CD4-positive, alpha-beta T cell (primary cell): Measurements from ENCODE around the gene SESN1. TPM values are rescaled to one million over a fixed set of nuclear protein-coding genes. Genes with fewer than 3 reads are reported as not detected.

Source experiments
- ATAC-seq: fragments of 200-7000 bp; cut with Tn5 transposase; one replicate; pipeline ENCODE4 v1.10.0; 2022; ENCODE audit warnings: mild to moderate bottlenecking; ENCODE audit not compliant: poor library complexity
- CTCF ChIA-PET: fragments of 350-600 bp; sonication (Branson Sonifier 250); formaldehyde crosslinking; loops from one replicate; lab custom pipeline; 2021; ENCODE audit warnings: antibody characterized with exemption, inconsistent platforms; lab: Charles Lee
- POLR2A ChIA-PET: fragments of 350-600 bp; sonication (Branson Sonifier 250); formaldehyde crosslinking; loops from one replicate; lab custom pipeline; 2021; ENCODE audit warnings: antibody characterized with exemption, inconsistent platforms; lab: Charles Lee
- DNase-seq, 14 experiments: peaks; one replicate each; pipeline ENCODE4 v3.0.0-alpha.2; 2013 to 2020; ENCODE audit warnings: mixed read lengths in 2 of 14
- H3K27ac ChIP-seq, 2 donors: one replicate each; pipeline versions ENCODE4 v1.5.1 to v1.7.0; 2013; ENCODE audit warnings: low read length in 2 of 2, low read depth in 1 of 2, mild to moderate bottlenecking in 1 of 2
- H3K27me3 ChIP-seq, 2 experiments: 1 replicate in 1 of 2; 2 replicates in 1 of 2; pipeline versions ENCODE4 v1.6.1 to v1.7.0; 2013; ENCODE audit warnings: low read length in 2 of 2, control low read depth in 1 of 2, mild to moderate bottlenecking in 1 of 2, moderate library complexity in 1 of 2; ENCODE audit not compliant: insufficient read depth in 2 of 2, control insufficient read depth in 1 of 2
- H3K36me3 ChIP-seq: one replicate; pipeline ENCODE4 v1.6.1; 2013; ENCODE audit warnings: low read length, control low read depth; ENCODE audit not compliant: insufficient read depth
- H3K4me1 ChIP-seq: one replicate; pipeline ENCODE4 v1.6.1; 2013; ENCODE audit warnings: low read length, control low read depth; ENCODE audit not compliant: insufficient read depth
- H3K4me3 ChIP-seq: one replicate; pipeline ENCODE4 v1.5.1; 2013; ENCODE audit warnings: mild to moderate bottlenecking, low read length, moderate library complexity
- H3K9me3 ChIP-seq, 2 experiments: 1 replicate in 1 of 2; 2 replicates in 1 of 2; pipeline versions ENCODE4 v1.6.1 to v1.7.0; 2013; ENCODE audit warnings: low read length in 2 of 2, mild to moderate bottlenecking in 2 of 2, control low read depth in 1 of 2, moderate library complexity in 1 of 2; ENCODE audit not compliant: control insufficient read depth in 1 of 2, insufficient read depth in 1 of 2
- H3K27ac Mint-ChIP-seq: one replicate; pipeline ENCODE4 v1.8.0; 2020; ENCODE audit warnings: mixed read lengths
- H3K27me3 Mint-ChIP-seq: one replicate; pipeline ENCODE4 v1.8.0; 2021; ENCODE audit warnings: mixed read lengths
- H3K36me3 Mint-ChIP-seq: one replicate; pipeline ENCODE4 v1.8.0; 2021; ENCODE audit warnings: low read depth, mixed read lengths
- H3K4me1 Mint-ChIP-seq: one replicate; pipeline ENCODE4 v1.8.0; 2021; ENCODE audit warnings: low read depth, mixed read lengths
- H3K4me3 Mint-ChIP-seq: one replicate; pipeline ENCODE4 v1.8.0; 2020; ENCODE audit warnings: mild to moderate bottlenecking, mixed read lengths
- H3K9me3 Mint-ChIP-seq: one replicate; pipeline ENCODE4 v1.8.0; 2020; ENCODE audit warnings: mixed read lengths
- intact Hi-C, 2 experiments: fragments of 100-400 bp; cut with DNase I in 1 of 2; cut with micrococcal nuclease in 1 of 2; formaldehyde crosslinking; loops; one replicate each; pipeline versions ENCODE4 v1.15.1 to v1.9.0; 2023 to 2025; cut with DNase I, micrococcal nuclease
- total RNA-seq, 174 experiments: library from RNA in 2 of 174; stranded (reverse) in 2 of 174; gene quantifications; one replicate each; pipeline ENCODE4 v1.2.3 and lab custom pipeline; 2021 to 2026
- TF ChIP-seq, protein P1 (sequence below): fragments of 200-600 bp; IDR thresholded peaks from one replicate; pipeline ENCODE4 v1.8.0; 2022; ENCODE audit warnings: antibody characterized with exemption, mild to moderate bottlenecking

SESN1 gene
- total RNA-seq, 2 experiments from 2014 or later = 95.9 to 98.3 TPM

DNA sequence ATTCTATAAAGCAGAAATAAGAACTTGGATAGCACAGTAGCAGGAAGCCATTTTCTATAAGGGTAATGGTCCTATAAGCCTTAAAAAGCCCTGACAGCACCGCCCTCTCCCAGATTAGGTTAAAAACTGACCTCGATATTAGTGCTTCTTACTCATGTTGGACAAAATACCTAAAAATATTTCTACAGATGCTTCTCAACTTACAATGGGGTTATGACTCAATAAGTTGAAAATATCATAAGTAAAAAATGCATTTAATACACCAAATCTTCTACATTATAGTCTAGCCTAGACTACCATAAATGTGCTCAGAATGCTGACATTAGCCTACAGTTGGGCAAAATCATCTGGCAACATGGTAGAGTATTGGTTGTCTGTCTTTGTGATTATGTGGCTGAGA lies 70.3 kb downstream of the SESN1 start:
- POLR2A ChIA-PET = interaction anchor here (1.3 kb wide), 1 partner anchor 11 kb away, joined by 4 read pairs; no protein-coding TSS in a partner anchor
- Mint-ChIP-seq H3K27ac (no peak overlapping the region), H3K4me1 (peaks cover 56% of the 10 kb centered on the region)

DNA sequence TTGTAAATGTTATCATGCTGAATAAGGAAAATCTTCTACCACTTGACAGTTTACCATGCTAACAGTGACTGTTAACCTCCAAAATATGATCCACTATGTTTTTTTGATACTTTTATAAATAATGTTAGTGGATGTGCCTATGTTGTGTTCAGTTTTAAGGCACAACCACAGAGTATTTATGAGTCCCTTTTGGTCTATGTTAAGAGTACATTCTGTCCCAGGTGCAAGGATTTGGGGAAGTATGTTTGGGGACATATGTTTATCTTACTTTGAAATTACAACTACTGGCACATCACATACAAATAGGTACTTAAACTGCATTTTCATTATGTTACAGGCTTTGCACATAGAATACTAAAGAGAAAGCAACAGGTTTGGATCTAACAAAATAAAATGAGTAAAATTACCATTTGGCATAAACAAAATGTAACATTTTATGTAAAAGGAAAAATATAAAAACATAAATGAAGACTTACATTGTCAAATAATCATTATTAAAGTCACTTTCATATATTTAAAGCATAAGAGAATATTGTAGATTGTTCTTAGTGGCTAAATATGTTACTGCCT lies 71.2 kb downstream of the SESN1 start:
- Mint-ChIP-seq H3K27ac (peak overlapping the region; percentile 7), H3K27me3 (no peaks in the 10 kb centered on the region), H3K4me3 (no peak overlapping the region), H3K9me3 (no peaks in the 10 kb centered on the region), H3K4me1 (peaks cover 66% of the 10 kb centered on the region), H3K36me3 (no peaks in the 10 kb centered on the region)
- ATAC-seq (no peak), DNase-seq (no peak)
- CTCF ChIA-PET = no interaction called here
- Histone ChIP-seq H3K27ac (no peak overlapping the region), H3K9me3 (no peaks in the 10 kb centered on the region), H3K27me3 (no peaks in the 10 kb centered on the region), H3K4me1 (peaks cover 15% of the 10 kb centered on the region), H3K36me3 (no peaks in the 10 kb centered on the region), H3K4me3 (no peak overlapping the region)
- TF ChIP-seq, protein P1, sequence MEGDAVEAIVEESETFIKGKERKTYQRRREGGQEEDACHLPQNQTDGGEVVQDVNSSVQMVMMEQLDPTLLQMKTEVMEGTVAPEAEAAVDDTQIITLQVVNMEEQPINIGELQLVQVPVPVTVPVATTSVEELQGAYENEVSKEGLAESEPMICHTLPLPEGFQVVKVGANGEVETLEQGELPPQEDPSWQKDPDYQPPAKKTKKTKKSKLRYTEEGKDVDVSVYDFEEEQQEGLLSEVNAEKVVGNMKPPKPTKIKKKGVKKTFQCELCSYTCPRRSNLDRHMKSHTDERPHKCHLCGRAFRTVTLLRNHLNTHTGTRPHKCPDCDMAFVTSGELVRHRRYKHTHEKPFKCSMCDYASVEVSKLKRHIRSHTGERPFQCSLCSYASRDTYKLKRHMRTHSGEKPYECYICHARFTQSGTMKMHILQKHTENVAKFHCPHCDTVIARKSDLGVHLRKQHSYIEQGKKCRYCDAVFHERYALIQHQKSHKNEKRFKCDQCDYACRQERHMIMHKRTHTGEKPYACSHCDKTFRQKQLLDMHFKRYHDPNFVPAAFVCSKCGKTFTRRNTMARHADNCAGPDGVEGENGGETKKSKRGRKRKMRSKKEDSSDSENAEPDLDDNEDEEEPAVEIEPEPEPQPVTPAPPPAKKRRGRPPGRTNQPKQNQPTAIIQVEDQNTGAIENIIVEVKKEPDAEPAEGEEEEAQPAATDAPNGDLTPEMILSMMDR = no peak
- intact Hi-C loops = loop anchor here in 1 of 2 experiments (5.0 kb wide), 1 partner anchor 34 kb away; no protein-coding TSS in a partner anchor
- POLR2A ChIA-PET = interaction anchor here (1.3 kb wide), 1 partner anchor 10 kb away, joined by 4 read pairs; no protein-coding TSS in a partner anchor

More for the DNA sequence above, 70.3 kb downstream of the SESN1 start:
- Histone ChIP-seq H3K36me3 (no peaks in the 10 kb centered on the region), H3K27ac (no peak overlapping the region), H3K27me3 (no peaks in the 10 kb centered on the region), H3K4me1 (peaks cover 12% of the 10 kb centered on the region), H3K9me3 (no peaks in the 10 kb centered on the region), H3K4me3 (no peak overlapping the region)
- H3K36me3 Mint-ChIP-seq = no peaks in the 10 kb centered on the region
- CTCF ChIA-PET = no interaction called here
- ATAC-seq = no peak
- no peaks in the 10 kb centered on the region for H3K27me3 Mint-ChIP-seq
- no peak for DNase-seq
- intact Hi-C loops = loop anchor here in 1 of 2 experiments (5.0 kb wide), 1 partner anchor 33 kb away; no protein-coding TSS in a partner anchor
- TF ChIP-seq, protein P1 = no peak
- no peaks in the 10 kb centered on the region for H3K9me3 Mint-ChIP-seq
- no peak overlapping the region for H3K4me3 Mint-ChIP-seq

DNA sequence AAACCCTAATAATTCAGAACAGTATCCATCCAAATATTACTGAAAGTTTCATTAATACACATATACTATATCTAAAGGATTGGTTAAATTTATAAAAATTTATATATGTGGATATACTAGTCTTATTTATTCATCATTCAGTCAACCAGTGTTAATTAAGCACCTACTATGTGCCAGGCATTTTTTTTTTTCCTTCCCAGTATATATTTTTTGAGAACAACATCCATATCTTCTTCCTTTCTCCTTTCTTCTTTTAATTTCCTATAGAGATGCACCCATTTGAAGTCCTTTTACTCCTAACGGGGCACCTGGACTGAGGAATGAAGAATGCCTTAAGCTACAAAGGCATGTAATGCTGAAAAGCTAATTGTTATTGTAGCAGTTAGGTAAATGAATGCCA lies 72.8 kb downstream of the SESN1 start:
- peak overlapping the region; percentile 84 for H3K27ac Mint-ChIP-seq

More for the DNA sequence above, 72.8 kb downstream of the SESN1 start:
- DNase-seq (no peak), ATAC-seq (no peak)
- Mint-ChIP-seq H3K4me1 (peaks cover 64% of the 10 kb centered on the region), H3K27me3 (no peaks in the 10 kb centered on the region), H3K36me3 (no peaks in the 10 kb centered on the region), H3K4me3 (no peak overlapping the region), H3K9me3 (no peaks in the 10 kb centered on the region)
- no peaks in the 10 kb centered on the region for H3K36me3 ChIP-seq
- intact Hi-C loops = loop anchor here in 1 of 2 experiments (5.0 kb wide), 1 partner anchor 35 kb away; no protein-coding TSS in a partner anchor
- H3K9me3 ChIP-seq = no peaks in the 10 kb centered on the region
- ChIA-PET POLR2A (interaction anchor here (0.6 to 1.8 kb wide), 2 partner anchors 12 to 16 kb away, joined by 4 to 7 read pairs; no protein-coding TSS in a partner anchor), CTCF (interaction anchor here (0.7 to 1.3 kb wide), 2 partner anchors 14 to 483 kb away, joined by 3 read pairs; no protein-coding TSS in a partner anchor)
- peaks cover 15% of the 10 kb centered on the region for H3K4me1 ChIP-seq
- H3K27ac ChIP-seq = no peak overlapping the region
- TF ChIP-seq, protein P1 = no peak
- H3K27me3 ChIP-seq = no peaks in the 10 kb centered on the region
- no peak overlapping the region for H3K4me3 ChIP-seq
